GM12875 (cell line): ENCODE measurements around the gene HOOK1.
A peak's percentile ranks its signal among the peaks of the same experiment; 100 is the strongest.

Experiments
- H3K4me3 ChIP-seq: one replicate; pipeline ENCODE4 v1.5.1; 2011; ENCODE audit warnings: low read depth, low read length, control low read depth
- TF ChIP-seq, protein P1 (sequence below): IDR thresholded peaks from 2 replicates; pipeline ENCODE4 v1.5.1; 2011; ENCODE audit warnings: low read depth, mild to moderate bottlenecking, control low read depth, inconsistent platforms, low read length, moderate library complexity, borderline replicate concordance; ENCODE audit not compliant: insufficient read depth

Gene HOOK1

DNA sequence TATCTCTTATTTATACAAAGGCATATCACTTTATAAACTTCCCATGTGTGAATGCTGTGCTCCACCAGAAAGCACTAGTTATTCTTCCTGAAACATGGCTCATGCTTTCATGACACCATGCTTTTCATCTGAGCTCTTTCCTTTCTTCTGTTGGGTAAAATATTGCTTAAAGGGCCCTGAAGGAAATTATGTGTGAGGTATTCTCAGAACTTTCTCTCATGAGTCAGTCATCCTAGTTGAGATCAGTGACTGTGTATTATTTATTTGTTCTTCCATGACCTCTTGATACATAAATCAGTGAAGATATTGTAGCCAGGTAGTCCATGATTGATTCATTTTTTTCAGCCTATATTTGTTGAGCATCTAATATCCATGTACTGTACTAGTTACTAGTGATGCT lies 57.0 kb downstream of the HOOK1 start:
- no peak overlapping the region for H3K4me3 ChIP-seq
- TF ChIP-seq, protein P1, sequence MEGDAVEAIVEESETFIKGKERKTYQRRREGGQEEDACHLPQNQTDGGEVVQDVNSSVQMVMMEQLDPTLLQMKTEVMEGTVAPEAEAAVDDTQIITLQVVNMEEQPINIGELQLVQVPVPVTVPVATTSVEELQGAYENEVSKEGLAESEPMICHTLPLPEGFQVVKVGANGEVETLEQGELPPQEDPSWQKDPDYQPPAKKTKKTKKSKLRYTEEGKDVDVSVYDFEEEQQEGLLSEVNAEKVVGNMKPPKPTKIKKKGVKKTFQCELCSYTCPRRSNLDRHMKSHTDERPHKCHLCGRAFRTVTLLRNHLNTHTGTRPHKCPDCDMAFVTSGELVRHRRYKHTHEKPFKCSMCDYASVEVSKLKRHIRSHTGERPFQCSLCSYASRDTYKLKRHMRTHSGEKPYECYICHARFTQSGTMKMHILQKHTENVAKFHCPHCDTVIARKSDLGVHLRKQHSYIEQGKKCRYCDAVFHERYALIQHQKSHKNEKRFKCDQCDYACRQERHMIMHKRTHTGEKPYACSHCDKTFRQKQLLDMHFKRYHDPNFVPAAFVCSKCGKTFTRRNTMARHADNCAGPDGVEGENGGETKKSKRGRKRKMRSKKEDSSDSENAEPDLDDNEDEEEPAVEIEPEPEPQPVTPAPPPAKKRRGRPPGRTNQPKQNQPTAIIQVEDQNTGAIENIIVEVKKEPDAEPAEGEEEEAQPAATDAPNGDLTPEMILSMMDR, result no peak

DNA sequence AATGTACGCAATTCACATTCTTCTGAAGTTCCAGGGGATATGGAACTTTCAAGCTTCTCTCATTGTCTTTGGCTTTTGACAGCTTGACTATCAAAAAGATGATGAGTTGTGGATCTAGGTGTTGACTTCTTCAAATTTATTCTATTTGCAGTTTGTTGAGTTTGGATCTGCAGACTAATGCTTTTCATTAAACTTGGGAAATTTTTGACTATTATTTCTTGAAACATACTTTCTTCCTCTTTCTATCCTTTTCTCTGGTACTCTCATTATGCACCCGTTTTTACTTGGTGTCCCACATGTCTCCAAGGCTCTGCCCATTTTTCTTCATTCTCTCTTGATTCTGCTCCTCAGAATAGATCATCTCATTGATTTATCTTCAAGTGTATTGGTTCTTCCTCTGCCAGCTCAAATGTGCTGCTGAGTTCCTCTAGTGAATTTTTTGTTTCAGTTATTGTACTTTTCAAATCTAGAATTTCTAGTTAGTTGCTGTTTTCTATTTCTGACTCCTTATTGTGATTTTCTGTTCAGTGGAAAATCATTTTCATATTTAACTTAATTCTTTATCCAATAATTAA lies 62.4 kb downstream of the HOOK1 start:
- H3K4me3 ChIP-seq, result no peak overlapping the region
- TF ChIP-seq, protein P1, result no peak

DNA sequence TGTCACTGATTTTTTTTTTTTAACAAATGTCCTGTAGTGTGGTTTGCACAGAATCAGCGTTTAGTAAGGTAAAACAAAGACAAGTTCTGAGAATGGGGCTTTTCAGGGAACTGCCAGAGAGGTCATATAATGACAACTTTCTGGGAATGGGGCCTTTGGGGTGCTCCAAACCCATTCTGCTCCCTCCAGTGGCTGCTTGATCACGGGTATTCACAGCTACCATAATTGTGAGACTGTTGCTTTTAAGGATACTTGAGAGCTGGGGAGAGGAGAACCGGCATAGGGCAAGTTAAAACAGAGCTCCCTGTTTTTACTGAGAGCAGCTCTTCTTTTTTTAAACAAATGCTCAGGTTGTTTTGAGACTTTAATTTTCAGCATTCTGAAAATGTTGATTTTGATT lies 63.6 kb downstream of the HOOK1 start:
- TF ChIP-seq, protein P1, result no peak
- H3K4me3 ChIP-seq, result no peak overlapping the region

DNA sequence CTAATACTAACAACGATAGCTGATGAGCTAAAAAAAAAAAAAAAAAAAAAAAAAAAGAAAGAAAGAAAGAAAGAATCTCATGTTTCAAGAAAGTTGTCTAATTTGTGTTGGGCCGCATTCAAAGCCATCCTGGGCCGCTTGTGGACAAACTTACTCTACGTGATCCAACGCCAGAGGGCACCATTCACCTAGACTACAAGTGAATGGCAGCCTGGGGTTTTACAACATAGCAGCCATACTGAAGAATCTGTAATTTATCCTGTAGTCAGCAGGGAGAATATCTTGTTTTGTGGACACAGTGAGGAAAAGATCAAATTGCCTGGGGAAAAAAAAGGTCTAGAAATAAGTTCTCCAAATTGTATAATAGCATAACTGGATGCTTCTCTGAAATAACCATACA lies 64.8 kb downstream of the HOOK1 start:
- TF ChIP-seq, protein P1, result peak; percentile 42; the same call in 1 of the 2 replicates
- no peak overlapping the region for H3K4me3 ChIP-seq

DNA sequence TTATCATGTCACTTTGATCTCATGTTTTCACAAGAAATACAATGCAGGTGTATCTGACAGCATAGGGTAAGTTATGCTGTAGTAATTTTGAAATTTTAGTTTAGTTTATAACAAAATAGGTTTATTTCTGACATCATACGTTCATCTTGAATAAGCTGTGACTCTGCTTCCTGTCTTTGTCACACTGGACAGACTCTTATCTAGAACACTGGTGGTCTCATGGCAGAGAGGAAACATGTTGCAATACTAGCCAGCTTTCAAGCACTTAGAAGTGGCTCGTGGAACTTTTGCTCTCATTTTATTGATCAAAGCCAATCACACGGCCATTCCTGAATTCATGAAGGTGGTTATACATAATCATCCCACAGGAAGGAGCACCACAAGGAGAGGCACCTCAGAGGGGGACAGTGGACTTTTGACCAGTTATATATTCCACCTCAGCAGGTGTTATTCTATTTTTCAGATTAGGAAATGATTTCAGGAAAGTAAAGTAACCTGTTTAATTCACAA lies 65.3 kb downstream of the HOOK1 start:
- no peak overlapping the region for H3K4me3 ChIP-seq

DNA sequence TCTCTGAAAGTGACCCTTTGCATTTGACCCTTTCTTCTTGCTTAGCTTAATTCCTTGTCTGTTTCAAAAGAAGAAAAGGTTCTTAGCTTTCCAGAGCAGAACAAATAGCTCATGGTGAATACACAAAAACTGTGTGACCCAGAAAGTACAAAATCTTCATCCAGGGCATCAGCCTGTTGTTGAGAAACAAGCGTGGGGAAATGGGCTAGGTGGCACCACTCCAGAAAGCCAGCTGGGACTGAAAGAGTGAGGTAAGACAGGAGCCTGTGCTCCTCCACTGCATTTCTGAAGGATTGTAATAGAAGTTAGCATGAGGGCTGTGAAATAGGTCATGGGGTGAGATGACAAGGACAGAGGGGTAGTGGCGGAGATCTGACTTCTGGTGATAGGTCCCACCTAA lies 66.0 kb downstream of the HOOK1 start:
- H3K4me3 ChIP-seq, result no peak overlapping the region
- TF ChIP-seq, protein P1, result no peak

More for the DNA sequence above, 65.3 kb downstream of the HOOK1 start:
- TF ChIP-seq, protein P1, result no peak

DNA sequence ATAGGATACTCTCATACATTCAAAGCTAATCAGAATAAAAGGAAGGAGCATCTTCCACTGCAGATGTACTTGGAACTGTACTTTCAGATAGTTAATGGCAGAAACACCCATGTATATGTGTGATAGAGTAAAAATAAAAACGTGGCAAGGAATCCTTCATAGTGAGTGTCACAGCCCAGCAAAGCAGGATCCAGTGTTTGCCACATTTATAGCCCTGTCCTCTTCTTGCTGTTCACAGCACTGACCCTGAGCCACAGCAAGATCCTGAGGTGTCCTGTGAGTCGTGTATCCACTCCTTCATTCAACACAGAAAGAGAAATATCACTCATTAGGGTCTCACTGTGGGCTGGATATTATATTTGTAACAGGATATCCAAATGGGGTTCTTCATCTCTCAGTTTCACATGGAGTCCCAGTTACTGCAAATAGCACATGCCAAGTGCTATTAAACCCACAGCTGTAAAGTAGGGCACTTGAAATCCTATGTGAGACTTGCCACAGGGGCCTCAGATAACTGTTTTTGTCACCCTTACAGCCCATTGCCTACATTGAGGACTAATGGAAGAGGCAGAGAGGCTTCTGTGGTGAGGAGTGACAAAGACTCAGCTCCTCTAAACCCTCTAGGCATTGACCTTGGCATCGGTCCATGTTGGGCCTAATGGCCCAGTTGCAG lies 70.5 kb downstream of the HOOK1 start:
- TF ChIP-seq, protein P1, result no peak
- H3K4me3 ChIP-seq, result no peak overlapping the region
